ENCODE data around the gene RNF38. TPM values are rescaled to one million over a fixed set of nuclear protein-coding genes. Genes with fewer than 3 reads are reported as not detected.

Gene RNF38
- total RNA-seq, 1 donor from 2014 or later = 39.6 TPM

GRCh38 chr9:36336131-36336907 lies 63.8 kb downstream of the RNF38 start:
- Histone ChIP-seq H3K4me1 (ENCODE audit: insufficient read depth, low read length) (no peaks in the 10 kb centered on the region), H3K36me3 (ENCODE audit: insufficient read depth, low read length) (peaks cover 26% of the 10 kb centered on the region), H3K9me3 (ENCODE audit: insufficient read depth, low read depth, low read length) (no peaks in the 10 kb centered on the region), H3K27me3 (ENCODE audit: insufficient read depth, low read length) (no peaks in the 10 kb centered on the region), H3K27ac (ENCODE audit: low read depth, low read length) (no peak overlapping the region), H3K4me2 (ENCODE audit: low read length) (no peak overlapping the region), H3K79me2 (ENCODE audit: insufficient read depth, low read length) (no peaks in the 10 kb centered on the region), H2AFZ (ENCODE audit: low read depth, low read length) (no peak overlapping the region), H4K20me1 (ENCODE audit: insufficient read depth, low read length) (no peaks in the 10 kb centered on the region), H3K4me3 (ENCODE audit: insufficient read depth, low read depth, low read length) (no peak overlapping the region), H3K9ac (ENCODE audit: low read length) (no peak overlapping the region)
- TF ChIP-seq CTCF (IDR thresholded peaks at IDR 0.05; ENCODE audit: insufficient read depth, low read depth, low read length) (no peak), EZH2 (IDR thresholded peaks at IDR 0.05; ENCODE audit: insufficient read depth, low read length) (no peak)
- no peak for FAIRE-seq
- Mint-ChIP-seq H3K27ac (ENCODE audit: unreplicated experiment) (no peak overlapping the region), H3K4me1 (ENCODE audit: low read depth, unreplicated experiment) (no peaks in the 10 kb centered on the region), H3K4me3 (ENCODE audit: unreplicated experiment) (no peak overlapping the region), H3K36me3 (ENCODE audit: low read depth, unreplicated experiment) (peaks cover 21% of the 10 kb centered on the region), H3K27me3 (ENCODE audit: low read depth, unreplicated experiment) (no peaks in the 10 kb centered on the region), H3K9me3 (ENCODE audit: unreplicated experiment) (no peaks in the 10 kb centered on the region)
- no peak for DNase-seq (ENCODE audit: low read depth)

GRCh38 chr9:36332006-36332405 lies 68.1 kb downstream of the RNF38 start:
- no peak for DNase-seq (ENCODE audit: low read depth)

More at GRCh38 chr9:36332006-36332405, 68.1 kb downstream of the RNF38 start:
- no peaks in the 10 kb centered on the region for H4K20me1 ChIP-seq (ENCODE audit: insufficient read depth, low read length)
- Mint-ChIP-seq H3K4me3 (ENCODE audit: unreplicated experiment) (no peak overlapping the region), H3K27me3 (ENCODE audit: low read depth, unreplicated experiment) (no peaks in the 10 kb centered on the region), H3K36me3 (ENCODE audit: low read depth, unreplicated experiment) (peaks cover 9% of the 10 kb centered on the region), H3K9me3 (ENCODE audit: unreplicated experiment) (no peaks in the 10 kb centered on the region), H3K27ac (ENCODE audit: unreplicated experiment) (no peak overlapping the region), H3K4me1 (ENCODE audit: low read depth, unreplicated experiment) (peaks cover 10% of the 10 kb centered on the region)
- H3K27me3 ChIP-seq (ENCODE audit: insufficient read depth, low read length) = no peaks in the 10 kb centered on the region
- no peaks in the 10 kb centered on the region for H3K79me2 ChIP-seq (ENCODE audit: insufficient read depth, low read length)
- peaks cover 4% of the 10 kb centered on the region for H3K4me1 ChIP-seq (ENCODE audit: insufficient read depth, low read length)
- H3K4me2 ChIP-seq (ENCODE audit: low read length) = no peak overlapping the region
- no peak overlapping the region for H3K9ac ChIP-seq (ENCODE audit: low read length)
- no peak for FAIRE-seq
- H3K9me3 ChIP-seq (ENCODE audit: insufficient read depth, low read depth, low read length) = no peaks in the 10 kb centered on the region
- H3K36me3 ChIP-seq (ENCODE audit: insufficient read depth, low read length) = peaks cover 9% of the 10 kb centered on the region
- no peak overlapping the region for H2AFZ ChIP-seq (ENCODE audit: low read depth, low read length)
- TF ChIP-seq EZH2 (IDR thresholded peaks at IDR 0.05; ENCODE audit: insufficient read depth, low read length) = no peak
- TF ChIP-seq CTCF (IDR thresholded peaks at IDR 0.05; ENCODE audit: insufficient read depth, low read depth, low read length) = no peak
- H3K4me3 ChIP-seq (ENCODE audit: insufficient read depth, low read depth, low read length) = no peak overlapping the region
- no peak overlapping the region for H3K27ac ChIP-seq (ENCODE audit: low read depth, low read length)
